WTC11 (cell line): ENCODE data around the gene CHAT.

ENCODE experiments used
- CREB1 ChIP-seq: sonication (generic); formaldehyde crosslinking; IDR thresholded peaks from 2 replicates; pipeline ENCODE4 v1.8.0; 2023; ENCODE audit warnings: mild to moderate bottlenecking, missing genetic modification reagents
- ELF4 ChIP-seq: sonication (generic); formaldehyde crosslinking; IDR thresholded peaks from 2 replicates; pipeline ENCODE4 v1.8.1; 2022; ENCODE audit warnings: low read depth, mild to moderate bottlenecking, moderate library complexity, missing genetic modification reagents
- ESRRA ChIP-seq: sonication (generic); formaldehyde crosslinking; IDR thresholded peaks from 2 replicates; pipeline ENCODE4 v1.8.1; 2022; ENCODE audit warnings: mild to moderate bottlenecking, missing genetic modification reagents, borderline replicate concordance
- SOX15 ChIP-seq: fragments of 250-450 bp; sonication (Bioruptor Pico); IDR thresholded peaks from 2 replicates; pipeline ENCODE4 v1.9.0; 2021; ENCODE audit warnings: mild to moderate bottlenecking
- USF2 ChIP-seq: sonication (generic); formaldehyde crosslinking; IDR thresholded peaks from 2 replicates; pipeline ENCODE4 v1.8.1; 2023; ENCODE audit warnings: mild to moderate bottlenecking, missing genetic modification reagents, moderate library complexity

GRCh38 chr10:49647985-49648795 is 34.4 kb downstream of the CHAT start:
- TF ChIP-seq SOX15 (CRISPR knock-in tag): no peak
- TF ChIP-seq ESRRA (CRISPR knock-in tag): no peak
- TF ChIP-seq USF2 (CRISPR knock-in tag): no peak
- no peak for TF ChIP-seq CREB1
- TF ChIP-seq ELF4: no peak
